Endothelial cell of umbilical vein (primary cell): ENCODE measurements around the gene SLC38A1. TPM values are rescaled to one million over a fixed set of nuclear protein-coding genes. Genes with fewer than 3 reads are reported as not detected.

Experiments used
- BruUV-seq: library from RNA; stranded (reverse); fragments of 400-500 nt; replicated peaks from 2 replicates; lab custom pipeline; 2021; lab: Mats Ljungman, UMichigan
- CTCF ChIA-PET: fragments of 300-600, 350-600 bp; sonication (Branson Sonifier 250); formaldehyde crosslinking; loops from one replicate; lab custom pipeline; 2021; ENCODE audit warnings: antibody characterized with exemption, inconsistent platforms; lab: Charles Lee
- POLR2A ChIA-PET: fragments of 300-600, 350-600 bp; sonication (Branson Sonifier 250); formaldehyde crosslinking; loops from one replicate; lab custom pipeline; 2021; ENCODE audit warnings: antibody characterized with exemption, inconsistent platforms; lab: Charles Lee
- DNase-seq: peaks from one replicate; pipeline ENCODE4 v3.0.0-alpha.2; 2011; ENCODE audit warnings: low read depth, low spot score
- FAIRE-seq: peaks from 2 replicates; lab custom pipeline; 2011; peaks lifted over from hg19 to GRCh38; lab: Jason Lieb, UNC
- H2AFZ ChIP-seq: 2 replicates; pipeline ENCODE4 v1.6.0; 2012; ENCODE audit warnings: low read depth, low read length, control low read depth, inconsistent platforms
- H3K27ac ChIP-seq: 2 replicates; pipeline ENCODE4 v1.5.1; 2011; ENCODE audit warnings: low read depth, mild to moderate bottlenecking, control low read depth, low read length, moderate library complexity; ENCODE audit not compliant: insufficient read depth
- H3K27me3 ChIP-seq, 2 experiments: 2 replicates each; pipeline versions ENCODE4 v1.6.0 to v1.6.1; 2011; ENCODE audit warnings: low read length in 2 of 2, mixed read lengths in 1 of 2; ENCODE audit not compliant: control insufficient read depth in 2 of 2, insufficient read depth in 2 of 2
- H3K36me3 ChIP-seq, 2 experiments: 2 replicates in 1 of 2; 3 replicates in 1 of 2; pipeline ENCODE4 v1.5.1; 2011; ENCODE audit warnings: low read length in 2 of 2, mild to moderate bottlenecking in 1 of 2, moderate library complexity in 1 of 2; ENCODE audit not compliant: control insufficient read depth in 2 of 2, insufficient read depth in 2 of 2; ENCODE audit errors: extremely low read depth in 1 of 2
- H3K4me1 ChIP-seq: 3 replicates; pipeline ENCODE4 v1.5.1; 2011; ENCODE audit warnings: mild to moderate bottlenecking, low read length; ENCODE audit not compliant: control insufficient read depth, insufficient read depth; ENCODE audit errors: extremely low read depth
- H3K4me2 ChIP-seq: 2 replicates; pipeline ENCODE4 v1.6.1; 2011; ENCODE audit warnings: low read length, control low read depth, mixed read lengths; ENCODE audit not compliant: insufficient read depth
- H3K4me3 ChIP-seq, 3 experiments: fragments of 200-600 bp in 1 of 3; sonication (generic), shearing (Covaris generic) in 1 of 3; replicated peaks in 1 of 3; 2 replicates each; pipeline ENCODE4 v1.5.1; 2011 to 2016; ENCODE audit warnings: control low read depth in 3 of 3, low read length in 3 of 3, mild to moderate bottlenecking in 2 of 3, inconsistent platforms in 1 of 3, low read depth in 1 of 3, moderate library complexity in 1 of 3; ENCODE audit not compliant: insufficient read depth in 1 of 3
- H3K79me2 ChIP-seq: 2 replicates; pipeline ENCODE4 v1.6.0; 2012; ENCODE audit warnings: low read length, inconsistent platforms; ENCODE audit not compliant: control insufficient read depth, insufficient read depth
- H3K9ac ChIP-seq: replicated peaks from 2 replicates; pipeline ENCODE3; 2011; ENCODE audit warnings: low read length, control low read depth; ENCODE audit not compliant: insufficient read depth; ENCODE audit errors: extremely low read depth
- H3K9me1 ChIP-seq: replicated peaks from 3 replicates; pipeline ENCODE4 v1.6.0; 2011; ENCODE audit warnings: mild to moderate bottlenecking, low read length; ENCODE audit not compliant: control insufficient read depth, insufficient read depth; ENCODE audit errors: extremely low read depth
- H3K9me3 ChIP-seq: replicated peaks from 2 replicates; pipeline ENCODE4 v1.5.1; 2012; ENCODE audit warnings: low read length, inconsistent platforms; ENCODE audit not compliant: control insufficient read depth, insufficient read depth
- H4K20me1 ChIP-seq: replicated peaks from 2 replicates; pipeline ENCODE3; 2011; ENCODE audit warnings: mild to moderate bottlenecking, low read length; ENCODE audit not compliant: control insufficient read depth, insufficient read depth; ENCODE audit errors: extremely low read depth
- CTCF ChIP-seq, 2 donors: IDR thresholded peaks; 1 replicate in 1 of 2; 2 replicates in 1 of 2; pipeline ENCODE4 v1.5.1; 2011; ENCODE audit warnings: low read length in 2 of 2, mild to moderate bottlenecking in 2 of 2, moderate library complexity in 2 of 2, control low read depth in 1 of 2, inconsistent platforms in 1 of 2, low read depth in 1 of 2; ENCODE audit not compliant: insufficient read depth in 1 of 2; ENCODE audit errors: extremely low read depth in 1 of 2
- EZH2 ChIP-seq: IDR thresholded peaks from 2 replicates; pipeline ENCODE4 v1.6.1; 2012; ENCODE audit warnings: borderline replicate concordance, low read depth, mild to moderate bottlenecking, moderate library complexity, low read length, inconsistent platforms; ENCODE audit not compliant: severe bottlenecking
- FOS ChIP-seq: IDR thresholded peaks from 2 replicates; pipeline ENCODE4 v1.6.1; 2011; ENCODE audit warnings: mild to moderate bottlenecking, low read length, moderate library complexity, borderline replicate concordance; ENCODE audit not compliant: insufficient read depth
- GATA2 ChIP-seq: IDR thresholded peaks from 2 replicates; pipeline ENCODE4 v1.7.0; 2011; ENCODE audit warnings: low read depth, mild to moderate bottlenecking, moderate library complexity, mixed read lengths, low read length; ENCODE audit not compliant: insufficient read length, insufficient read depth
- JUN ChIP-seq: IDR thresholded peaks from 2 replicates; pipeline ENCODE4 v1.6.1; 2011; ENCODE audit warnings: borderline replicate concordance, low read depth; ENCODE audit not compliant: insufficient read length, insufficient read depth
- MAX ChIP-seq: IDR thresholded peaks from 2 replicates; pipeline ENCODE4 v1.6.1; 2011; ENCODE audit not compliant: insufficient read depth, insufficient read length
- MYC ChIP-seq: IDR thresholded peaks from one replicate; pipeline ENCODE4 v1.6.1; 2011; ENCODE audit warnings: mild to moderate bottlenecking, low read depth, low read length
- POLR2A ChIP-seq: IDR thresholded peaks from 2 replicates; pipeline ENCODE4 v1.6.1; 2012; ENCODE audit warnings: low read depth, mild to moderate bottlenecking, control low read depth, low read length
- POLR2AphosphoS5 ChIP-seq: IDR thresholded peaks from 2 replicates; pipeline ENCODE4 v1.6.1; 2012; ENCODE audit warnings: low read depth, mild to moderate bottlenecking, control low read depth, low read length, moderate library complexity; ENCODE audit not compliant: insufficient read depth
- dilution Hi-C: fragments of 300-500 bp; cut with MboI; formaldehyde crosslinking; loops from one replicate; pipeline ENCODE4 v1.15.0; 2019; ENCODE audit warnings: low sequenced_read_pairs; ENCODE audit not compliant: extremely low pct_ligation_motif_present
- intact Hi-C: fragments of 100-400 bp; cut with micrococcal nuclease; formaldehyde crosslinking; loops from one replicate; pipeline ENCODE4 v1.10.0; 2022
- polyA plus RNA-seq, 4 experiments: library from polyadenylated mRNA; depleted of rRNA in 3 of 4; stranded (reverse) in 3 of 4; unstranded in 1 of 4; fragments of >200 nt; gene quantifications; 2 replicates each; pipeline versions ENCODE4 v1.2.1 to v1.2.3, GENCODE V29; 2011 to 2012; ENCODE audit warnings: missing spikeins in 1 of 4
- total RNA-seq: library from RNA; stranded (reverse); gene quantifications from 2 replicates; pipeline ENCODE4 v1.2.3, GENCODE V29; 2021

SLC38A1 gene
- total and polyA plus RNA-seq, 2 donors (not counting 3 experiments of a cell fraction or from before 2014, with no cell fraction given) = 23.6 to 86.4 TPM

GRCh38 chr12:46230983-46231382 is 37.9 kb downstream of the SLC38A1 start:
- no peaks in the 10 kb centered on the region for H3K9me1 ChIP-seq
- intact Hi-C loops = no loop called here
- no peaks in the 10 kb centered on the region for H4K20me1 ChIP-seq
- H3K79me2 ChIP-seq = peaks cover 54% of the 10 kb centered on the region
- BruUV-seq = no TSS peak
- no peaks in the 10 kb centered on the region for H3K4me1 ChIP-seq
- no peak overlapping the region for H3K27ac ChIP-seq
- no peaks in the 10 kb centered on the region for H3K27me3 ChIP-seq
- ChIA-PET CTCF (interaction anchor here (1.3 kb wide), 1 partner anchor 9 kb away, joined by 3 read pairs; no protein-coding TSS in a partner anchor), POLR2A (no interaction called here)
- no peak overlapping the region for H3K9ac ChIP-seq
- H3K9me3 ChIP-seq = no peaks in the 10 kb centered on the region
- no peak for DNase-seq
- TF ChIP-seq EZH2 (no peak), POLR2A (no peak), GATA2 (no peak), FOS (no peak), POLR2AphosphoS5 (no peak), JUN (no peak), MAX (no peak), CTCF (IDR thresholded peaks at IDR 0.05; ENCODE audit: extremely low read depth in 1 of 2, insufficient read depth in 1 of 2, low read depth in 1 of 2, low read length in 2 of 2) (no peak), MYC (no peak)
- H3K36me3 ChIP-seq = peaks cover 0 to 8% of the 10 kb centered on the region in 2 experiments
- no peak overlapping the region for H3K4me2 ChIP-seq
- dilution Hi-C loops = no loop called here
- H2AFZ ChIP-seq = no peak overlapping the region
- FAIRE-seq = no peak
- no peak overlapping the region for H3K4me3 ChIP-seq
